Lung (tissue), 12 donors: ENCODE data around the gene SPSB4. TPM values are rescaled to one million over a fixed set of nuclear protein-coding genes. Genes with fewer than 3 reads are reported as not detected.

Experiments
- ATAC-seq: fragments of 200-7000 bp; cut with Tn5 transposase; one replicate; pipeline ENCODE4 v1.9.1; 2020; ENCODE audit warnings: moderate number of reproducible peaks; ENCODE audit not compliant: insufficient read depth, low FRiP score
- DNase-seq, 3 donors: peaks; one replicate each; pipeline ENCODE4 v3.0.0-alpha.2; 2013 to 2017
- H3K27ac ChIP-seq, 2 donors: one replicate each; pipeline ENCODE4 v1.5.1; 2013; ENCODE audit warnings: mild to moderate bottlenecking in 2 of 2, moderate library complexity in 2 of 2, control low read depth in 1 of 2, inconsistent platforms in 1 of 2, low read depth in 1 of 2, low read length in 1 of 2
- H3K27me3 ChIP-seq, 3 donors: one replicate each; pipeline ENCODE4 v1.5.1; 2013; ENCODE audit warnings: low read length in 2 of 3; ENCODE audit not compliant: control insufficient read depth in 3 of 3, insufficient read depth in 3 of 3
- H3K36me3 ChIP-seq, 4 donors: one replicate each; pipeline ENCODE4 v1.5.1; 2013; ENCODE audit warnings: low read length in 4 of 4, mild to moderate bottlenecking in 1 of 4, moderate library complexity in 1 of 4; ENCODE audit not compliant: control insufficient read depth in 4 of 4, insufficient read depth in 4 of 4
- H3K4me1 ChIP-seq, 5 donors: one replicate each; pipeline ENCODE4 v1.5.1; 2013; ENCODE audit warnings: low read length in 5 of 5, mild to moderate bottlenecking in 2 of 5, moderate library complexity in 1 of 5; ENCODE audit not compliant: control insufficient read depth in 5 of 5, insufficient read depth in 5 of 5
- H3K4me3 ChIP-seq: one replicate; pipeline ENCODE4 v1.5.1; 2013; ENCODE audit warnings: mild to moderate bottlenecking, control low read depth, moderate library complexity
- H3K9ac ChIP-seq, 2 donors: one replicate each; pipeline ENCODE4 v1.5.1; 2013; ENCODE audit warnings: low read length in 2 of 2, control low read depth in 1 of 2; ENCODE audit not compliant: insufficient read depth in 1 of 2
- H3K9me3 ChIP-seq, 4 donors: one replicate each; pipeline ENCODE4 v1.5.1; 2013; ENCODE audit warnings: low read length in 3 of 4, mild to moderate bottlenecking in 1 of 4, moderate library complexity in 1 of 4; ENCODE audit not compliant: control insufficient read depth in 4 of 4, insufficient read depth in 3 of 4
- CTCF ChIP-seq: IDR thresholded peaks from 2 replicates; pipeline ENCODE4 v1.5.1; 2012; ENCODE audit warnings: mild to moderate bottlenecking; ENCODE audit errors: control extremely low read depth, extremely low read depth
- WGBS, 2 donors: extraction: QIAGEN DNeasy Blood & Tissue Kit; methylation state at CpG; one replicate each; pipeline ENCODE4 v1.1.7; 2013; 5-methylcytosine and 5-hydroxymethylcytosine counted together
- polyA plus RNA-seq, 2 donors: library from polyadenylated mRNA; stranded (reverse); fragments of 200-250 nt; gene quantifications; one replicate each; pipeline ENCODE4 v1.2.1, GENCODE V29; 2013
- total RNA-seq, 2 donors: library from RNA; depleted of rRNA in 1 of 2; stranded (reverse); fragments of >200 nt in 1 of 2; gene quantifications; one replicate each; pipeline ENCODE4 v1.2.1, GENCODE V29; 2014 to 2021
- donor health status: control.
- donor health status: control.
- donor health status: Bipolar disorder and iron deficiency.
- donor health status: healthy.
- donor health status: DM: yes; HTN: yes; CAD: no.

SPSB4 gene
- total and polyA plus RNA-seq, 4 donors = 0.25 to 4.4 (median 1.5) TPM

- Histone ChIP-seq H3K27ac (no peak overlapping the region), H3K27me3 (no peaks in the 10 kb centered on the region), H3K9me3 (peaks cover 0 to 2% (median 0%) of the 10 kb centered on the region in 4 donors), H3K4me1 (no peaks in the 10 kb centered on the region), H3K4me3 (no peak overlapping the region), H3K9ac (no peak overlapping the region), H3K36me3 (peaks cover 0 to 2% (median 0%) of the 10 kb centered on the region in 4 donors)
- TF ChIP-seq CTCF = no peak
- 91 to 92% methylated on average over 9 of the region's 9 CpGs for WGBS, 2 donors
- ATAC-seq = no peak
- no peak for DNase-seq
Observed at GRCh38 chr3:141126661-141127343, 75.7 kb downstream of the SPSB4 start.

- WGBS, 2 donors = 85 to 89% methylated on average over 9 of the region's 9 CpGs
- ATAC-seq (no peak), DNase-seq (no peak)
- no peak for TF ChIP-seq CTCF
- no peaks in the 10 kb centered on the region for H3K27me3 ChIP-seq
- peaks cover 0 to 2% (median 0%) of the 10 kb centered on the region in 4 donors for H3K36me3 ChIP-seq
- no peaks in the 10 kb centered on the region for H3K4me1 ChIP-seq
- no peak overlapping the region for H3K27ac ChIP-seq
- H3K9me3 ChIP-seq = peaks cover 0 to 2% (median 0%) of the 10 kb centered on the region in 4 donors
- H3K4me3 ChIP-seq = no peak overlapping the region
- H3K9ac ChIP-seq = no peak overlapping the region
Observed at GRCh38 chr3:141127344-141128125, 76.4 kb downstream of the SPSB4 start.

- ATAC-seq = no peak
- 86 to 89% methylated on average over 5 of the region's 5 CpGs for WGBS, 2 donors
Observed at GRCh38 chr3:141128126-141128777, 77.1 kb downstream of the SPSB4 start.

More at GRCh38 chr3:141128126-141128777, 77.1 kb downstream of the SPSB4 start:
- H3K4me3 ChIP-seq = no peak overlapping the region
- no peak for DNase-seq
- H3K9ac ChIP-seq = no peak overlapping the region
- H3K4me1 ChIP-seq = no peaks in the 10 kb centered on the region
- TF ChIP-seq CTCF = no peak
- H3K27ac ChIP-seq = no peak overlapping the region
- peaks cover 0 to 2% (median 0%) of the 10 kb centered on the region in 4 donors for H3K9me3 ChIP-seq
- no peaks in the 10 kb centered on the region for H3K27me3 ChIP-seq
- H3K36me3 ChIP-seq = peaks cover 0 to 2% (median 0%) of the 10 kb centered on the region in 4 donors
